IMR-90 (cell line): Measurements from ENCODE around the gene SLC66A2.

Source experiments
- BHLHE40 ChIP-seq: fragments of 150-350 bp; IDR thresholded peaks from 2 replicates; pipeline ENCODE4 v1.6.1; 2016; ENCODE audit warnings: mild to moderate bottlenecking, low read depth, low read length
- CHD1 ChIP-seq: IDR thresholded peaks from 2 replicates; pipeline ENCODE4 v1.6.1; 2012; ENCODE audit warnings: low read depth, low read length, improper control_type of control experiment
- CTCF ChIP-seq: conservative IDR thresholded peaks from 2 replicates; pipeline ENCODE4 v1.5.1; 2012; ENCODE audit warnings: mild to moderate bottlenecking, low read depth, low read length, improper control_type of control experiment
- POLR2A ChIP-seq: IDR thresholded peaks from 2 replicates; pipeline ENCODE4 v1.6.1; 2012; ENCODE audit warnings: mild to moderate bottlenecking, low read depth, low read length
- RAD21 ChIP-seq: IDR thresholded peaks from 2 replicates; pipeline ENCODE4 v1.6.1; 2012; ENCODE audit warnings: low read length, improper control_type of control experiment
- RCOR1 ChIP-seq: IDR thresholded peaks from 2 replicates; pipeline ENCODE4 v1.6.1; 2012; ENCODE audit warnings: mild to moderate bottlenecking, low read length, improper control_type of control experiment; ENCODE audit not compliant: insufficient replicate concordance
- RFX5 ChIP-seq: IDR thresholded peaks from 2 replicates; pipeline ENCODE4 v1.8.0; 2012; ENCODE audit warnings: low read depth, mild to moderate bottlenecking, low read length, moderate library complexity

- no peak for TF ChIP-seq RAD21
- TF ChIP-seq CTCF: no peak
- no peak for TF ChIP-seq CHD1
- TF ChIP-seq RFX5: no peak
- TF ChIP-seq RCOR1: no peak
- TF ChIP-seq POLR2A: no peak
- no peak for TF ChIP-seq BHLHE40
Observed at GRCh38 chr18:79931475-79931874, 20.0 kb downstream of the SLC66A2 start.
